H9 (cell line): ENCODE data around the gene GABRD. TPM values are rescaled to one million over a fixed set of nuclear protein-coding genes. Genes with fewer than 3 reads are reported as not detected.

Experiments used
- DNase-seq: peaks from one replicate; pipeline ENCODE4 v3.0.0-alpha.2; 2017
- H2AFZ ChIP-seq: one replicate; pipeline ENCODE4 v1.6.1; 2013; ENCODE audit warnings: mild to moderate bottlenecking, low read length, control low read depth, moderate library complexity
- H2AK5ac ChIP-seq: 2 replicates; pipeline ENCODE4 v1.6.1; 2013; ENCODE audit warnings: low read length, control low read depth, mixed read lengths; ENCODE audit not compliant: insufficient read length
- H2BK120ac ChIP-seq: one replicate; pipeline ENCODE4 v1.6.1; 2013; ENCODE audit warnings: low read depth, mild to moderate bottlenecking, low read length, control low read depth, inconsistent platforms; ENCODE audit not compliant: poor library complexity, severe bottlenecking
- H2BK12ac ChIP-seq: 2 replicates; pipeline ENCODE4 v1.6.1; 2013; ENCODE audit warnings: low read length, control low read depth, mixed read lengths, low read depth; ENCODE audit not compliant: insufficient read length
- H2BK15ac ChIP-seq: 2 replicates; pipeline ENCODE4 v1.6.1; 2013; ENCODE audit warnings: low read depth, low read length, control low read depth
- H2BK20ac ChIP-seq: one replicate; pipeline ENCODE4 v1.6.1; 2013; ENCODE audit warnings: low read depth, mild to moderate bottlenecking, low read length, control low read depth, inconsistent platforms; ENCODE audit not compliant: poor library complexity, severe bottlenecking
- H2BK5ac ChIP-seq: 2 replicates; pipeline ENCODE4 v1.6.1; 2013; ENCODE audit warnings: low read length, control low read depth, mixed read lengths; ENCODE audit not compliant: insufficient read length
- H3K14ac ChIP-seq: 2 replicates; pipeline ENCODE4 v1.6.1; 2013; ENCODE audit warnings: low read length, control low read depth; ENCODE audit not compliant: insufficient read depth
- H3K18ac ChIP-seq: 2 replicates; pipeline ENCODE4 v1.6.1; 2013; ENCODE audit warnings: low read depth, mild to moderate bottlenecking, mixed read lengths, low read length, control low read depth; ENCODE audit not compliant: insufficient read length
- H3K23ac ChIP-seq: 2 replicates; pipeline ENCODE4 v1.6.1; 2013; ENCODE audit warnings: low read length, control low read depth, mixed read lengths, low read depth; ENCODE audit not compliant: insufficient read length
- H3K23me2 ChIP-seq: 2 replicates; pipeline ENCODE4 v1.6.1; 2013; ENCODE audit warnings: low read depth, mild to moderate bottlenecking, mixed read lengths, low read length, control low read depth; ENCODE audit not compliant: insufficient read length, poor library complexity, severe bottlenecking
- H3K27ac ChIP-seq: 2 replicates; pipeline ENCODE4 v1.5.1; 2013; ENCODE audit warnings: low read length, control low read depth, mixed read lengths, low read depth; ENCODE audit not compliant: insufficient read length
- H3K27me3 ChIP-seq: 2 replicates; pipeline ENCODE4 v1.6.1; 2013; ENCODE audit warnings: low read length, control low read depth, inconsistent platforms; ENCODE audit not compliant: insufficient read depth
- H3K4ac ChIP-seq: 2 replicates; pipeline ENCODE4 v1.6.1; 2013; ENCODE audit warnings: low read depth, mild to moderate bottlenecking, control low read depth, inconsistent platforms, low read length, moderate library complexity
- H3K4me1 ChIP-seq: 2 replicates; pipeline ENCODE4 v1.6.1; 2013; ENCODE audit warnings: low read length, control low read depth, inconsistent platforms; ENCODE audit not compliant: insufficient read depth
- H3K4me2 ChIP-seq: 2 replicates; pipeline ENCODE4 v1.6.1; 2013; ENCODE audit warnings: low read length, control low read depth, mixed read lengths; ENCODE audit not compliant: insufficient read length, insufficient read depth
- H3K56ac ChIP-seq: 2 replicates; pipeline ENCODE4 v1.6.1; 2013; ENCODE audit warnings: low read depth, mild to moderate bottlenecking, mixed read lengths, low read length, control low read depth; ENCODE audit not compliant: insufficient read length
- H3K79me1 ChIP-seq: 2 replicates; pipeline ENCODE4 v1.6.1; 2013; ENCODE audit warnings: low read depth, mild to moderate bottlenecking, moderate library complexity, low read length, control low read depth, inconsistent platforms; ENCODE audit not compliant: insufficient read depth, poor library complexity, severe bottlenecking
- H3K79me2 ChIP-seq: 2 replicates; pipeline ENCODE4 v1.6.1; 2013; ENCODE audit warnings: low read length, control low read depth, inconsistent platforms; ENCODE audit not compliant: insufficient read depth
- H3K9ac ChIP-seq: 2 replicates; pipeline ENCODE4 v1.6.1; 2013; ENCODE audit warnings: low read length, control low read depth, mixed read lengths; ENCODE audit not compliant: insufficient read length; ENCODE audit errors: extremely low read depth
- H3K9me3 ChIP-seq: one replicate; pipeline ENCODE4 v1.6.1; 2013; ENCODE audit warnings: low read depth, low read length, inconsistent platforms; ENCODE audit not compliant: control insufficient read depth
- H3T11ph ChIP-seq: one replicate; pipeline ENCODE4 v1.6.1; 2013; ENCODE audit warnings: mild to moderate bottlenecking, low read length, control low read depth, inconsistent platforms
- H4K20me1 ChIP-seq: one replicate; pipeline ENCODE4 v1.6.1; 2013; ENCODE audit not compliant: control insufficient read depth, insufficient read length, insufficient read depth
- H4K5ac ChIP-seq: 2 replicates; pipeline ENCODE4 v1.6.1; 2013; ENCODE audit warnings: low read depth, mild to moderate bottlenecking, mixed read lengths, low read length, control low read depth; ENCODE audit not compliant: insufficient read length
- H4K8ac ChIP-seq: replicated peaks from 2 replicates; pipeline ENCODE4 v1.6.1; 2013; ENCODE audit warnings: low read length, control low read depth, mixed read lengths, low read depth; ENCODE audit not compliant: insufficient read length
- H4K91ac ChIP-seq: 2 replicates; pipeline ENCODE4 v1.6.1; 2013; ENCODE audit warnings: low read depth, mild to moderate bottlenecking, moderate library complexity, mixed read lengths, low read length, control low read depth; ENCODE audit not compliant: insufficient read length
- H3K27ac Mint-ChIP-seq, 3 experiments: 2 replicates in 2 of 3; 3 replicates in 1 of 3; pipeline ENCODE4 v1.8.0; 2020 to 2021; ENCODE audit warnings: mixed read lengths in 3 of 3, mild to moderate bottlenecking in 1 of 3, moderate library complexity in 1 of 3
- H3K27me3 Mint-ChIP-seq: 2 replicates; pipeline ENCODE4 v1.8.0; 2021; ENCODE audit warnings: low read depth, mild to moderate bottlenecking, moderate library complexity, mixed read lengths
- H3K36me3 Mint-ChIP-seq, 3 experiments: 2 replicates in 2 of 3; 3 replicates in 1 of 3; pipeline ENCODE4 v1.8.0; 2020 to 2021; ENCODE audit warnings: low read depth in 3 of 3, mixed read lengths in 3 of 3; ENCODE audit not compliant: insufficient read depth in 1 of 3
- H3K4me1 Mint-ChIP-seq, 2 experiments: 2 replicates each; pipeline ENCODE4 v1.8.0; 2020; ENCODE audit warnings: mixed read lengths in 2 of 2
- H3K4me3 Mint-ChIP-seq, 2 experiments: 2 replicates in 1 of 2; 3 replicates in 1 of 2; pipeline ENCODE4 v1.8.0; 2020 to 2021; ENCODE audit warnings: mild to moderate bottlenecking in 2 of 2, mixed read lengths in 2 of 2, moderate library complexity in 1 of 2
- H3K9me3 Mint-ChIP-seq, 2 experiments: 2 replicates in 1 of 2; 3 replicates in 1 of 2; pipeline ENCODE4 v1.8.0; 2020; ENCODE audit warnings: mild to moderate bottlenecking in 2 of 2, mixed read lengths in 2 of 2, moderate library complexity in 1 of 2
- WGBS: extraction: QIAGEN DNeasy Blood & Tissue Kit; methylation state at CpG from one replicate; pipeline ENCODE4 v1.1.7; 2013; ENCODE audit warnings: missing lambda C conversion rate, low lambda C conversion rate, mixed read lengths; ENCODE audit not compliant: insufficient read length; ENCODE audit errors: extremely low coverage; 5-methylcytosine and 5-hydroxymethylcytosine counted together
- total RNA-seq: library from RNA; stranded (reverse); gene quantifications from 2 replicates; pipeline ENCODE4 v1.2.1, GENCODE V29; 2021
- TF ChIP-seq, protein P1 (sequence below): fragments of 200-600 bp; sonication (generic); conservative IDR thresholded peaks from 3 replicates; pipeline ENCODE4 v1.8.0; 2021; ENCODE audit warnings: antibody characterized with exemption, mild to moderate bottlenecking

Gene GABRD
- total RNA-seq, 1 experiment from 2014 or later: 0.59 TPM

DNA sequence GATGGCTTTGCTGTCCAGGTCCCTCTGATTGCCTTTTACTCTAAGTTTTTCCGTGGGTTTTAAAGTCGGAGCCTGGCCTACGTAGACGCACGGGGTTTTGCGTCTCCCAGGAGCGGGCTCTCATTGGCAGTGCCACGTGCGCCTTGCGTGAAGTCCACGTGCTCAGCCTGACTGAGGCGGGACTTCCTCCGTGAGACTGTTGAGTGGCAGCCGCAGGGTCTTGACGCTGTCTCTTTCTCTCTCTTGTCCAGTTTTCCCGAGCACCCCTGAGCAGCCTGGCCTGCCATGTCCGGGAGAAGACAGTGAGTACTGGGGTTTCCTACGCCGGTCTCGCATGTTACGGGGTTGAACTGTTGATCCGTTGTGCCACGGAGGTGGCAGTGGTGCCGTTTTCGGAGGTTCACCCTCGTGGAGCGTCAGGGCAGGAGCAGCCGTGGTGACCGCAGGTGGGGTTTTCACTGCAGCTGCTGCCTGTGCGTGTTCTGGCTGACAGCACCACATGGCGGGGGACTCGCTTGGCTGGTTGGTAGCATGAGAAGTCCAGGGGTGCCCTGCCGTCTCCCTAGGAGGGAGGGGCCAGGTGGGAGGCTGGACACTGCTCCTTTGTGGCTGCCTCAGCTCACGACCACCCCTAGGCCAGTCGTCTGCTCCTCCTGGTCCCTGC is 40.3 kb downstream of the GABRD start:
- no peak overlapping the region for H3K9ac ChIP-seq
- H3K9me3 ChIP-seq: no peaks in the 10 kb centered on the region
- TF ChIP-seq, protein P1, sequence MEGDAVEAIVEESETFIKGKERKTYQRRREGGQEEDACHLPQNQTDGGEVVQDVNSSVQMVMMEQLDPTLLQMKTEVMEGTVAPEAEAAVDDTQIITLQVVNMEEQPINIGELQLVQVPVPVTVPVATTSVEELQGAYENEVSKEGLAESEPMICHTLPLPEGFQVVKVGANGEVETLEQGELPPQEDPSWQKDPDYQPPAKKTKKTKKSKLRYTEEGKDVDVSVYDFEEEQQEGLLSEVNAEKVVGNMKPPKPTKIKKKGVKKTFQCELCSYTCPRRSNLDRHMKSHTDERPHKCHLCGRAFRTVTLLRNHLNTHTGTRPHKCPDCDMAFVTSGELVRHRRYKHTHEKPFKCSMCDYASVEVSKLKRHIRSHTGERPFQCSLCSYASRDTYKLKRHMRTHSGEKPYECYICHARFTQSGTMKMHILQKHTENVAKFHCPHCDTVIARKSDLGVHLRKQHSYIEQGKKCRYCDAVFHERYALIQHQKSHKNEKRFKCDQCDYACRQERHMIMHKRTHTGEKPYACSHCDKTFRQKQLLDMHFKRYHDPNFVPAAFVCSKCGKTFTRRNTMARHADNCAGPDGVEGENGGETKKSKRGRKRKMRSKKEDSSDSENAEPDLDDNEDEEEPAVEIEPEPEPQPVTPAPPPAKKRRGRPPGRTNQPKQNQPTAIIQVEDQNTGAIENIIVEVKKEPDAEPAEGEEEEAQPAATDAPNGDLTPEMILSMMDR: no peak
- DNase-seq: no peak
- H3K27me3 Mint-ChIP-seq: no peaks in the 10 kb centered on the region
- no peak overlapping the region for H2BK12ac ChIP-seq
- H3K4me1 ChIP-seq: no peaks in the 10 kb centered on the region
- H3K23ac ChIP-seq: no peak overlapping the region
- H3K79me2 ChIP-seq: no peaks in the 10 kb centered on the region
- H2BK15ac ChIP-seq: no peak overlapping the region
- H3K27ac ChIP-seq: no peak overlapping the region
- H3K14ac ChIP-seq: no peak overlapping the region
- no peak overlapping the region for H3K4me2 ChIP-seq
- no peak overlapping the region for H4K5ac ChIP-seq
- H3K4me1 Mint-ChIP-seq: no peaks in the 10 kb centered on the region
- no peak overlapping the region for H3K4ac ChIP-seq
- H2BK120ac ChIP-seq: no peak overlapping the region
- no peaks in the 10 kb centered on the region for H3K27me3 ChIP-seq
- no peak overlapping the region for H3K18ac ChIP-seq
- no peak overlapping the region for H3T11ph ChIP-seq
- H2AFZ ChIP-seq: no peak overlapping the region
- no CpG with 5 or more reads among the region's 35 CpGs for WGBS
- no peak overlapping the region for H2AK5ac ChIP-seq
- no peak overlapping the region for H2BK20ac ChIP-seq
- H3K36me3 Mint-ChIP-seq: peaks cover 27 to 61% (median 59%) of the 10 kb centered on the region in 3 experiments
- H3K4me3 Mint-ChIP-seq: no peak overlapping the region
- H4K8ac ChIP-seq: no peak overlapping the region
- no peak overlapping the region for H3K27ac Mint-ChIP-seq
- peaks cover 3 to 6% of the 10 kb centered on the region in 2 experiments; a peak in 4 of 5 replicates for H3K9me3 Mint-ChIP-seq
- H4K91ac ChIP-seq: no peak overlapping the region
- no peaks in the 10 kb centered on the region for H3K79me1 ChIP-seq
- H2BK5ac ChIP-seq: no peak overlapping the region
- no peaks in the 10 kb centered on the region for H3K23me2 ChIP-seq
- H4K20me1 ChIP-seq: no peaks in the 10 kb centered on the region
- H3K56ac ChIP-seq: no peak overlapping the region
